ENCODE data around the gene FIBIN. TPM values are rescaled to one million over a fixed set of nuclear protein-coding genes. Genes with fewer than 3 reads are reported as not detected.
"Not testable (repeated sequence)": the region's sequence is repeated elsewhere in the genome, so short reads cannot be mapped to it uniquely, and the experiment has no call there.

FIBIN gene
- total and polyA plus RNA-seq, 2 experiments from 2014 or later: 36.5 to 36.7 TPM

- no peaks in the 10 kb centered on the region for H3K79me2 ChIP-seq
- H3K36me3 ChIP-seq (replicated peaks; ENCODE audit: insufficient read depth, low read depth): no peaks in the 10 kb centered on the region
- H3K9me2 ChIP-seq (replicated peaks; ENCODE audit: insufficient read depth): no peaks in the 10 kb centered on the region
- no peaks in the 10 kb centered on the region for H3K27me3 ChIP-seq
- TF ChIP-seq CTCF (IDR thresholded peaks at IDR 0.05; ENCODE audit: poor library complexity) (no peak), EZH2phosphoT487 (IDR thresholded peaks at IDR 0.05; ENCODE audit: low read depth, severe bottlenecking, unreplicated experiment) (no peak), EZH2 (IDR thresholded peaks at IDR 0.05; ENCODE audit: borderline replicate concordance) (no peak)
- peaks cover 4% of the 10 kb centered on the region for H3K9me3 ChIP-seq (ENCODE audit: low read depth)
- DNase-seq (ENCODE audit: low spot score): no peak
- no peak overlapping the region for H3K4me2 ChIP-seq
- no peaks in the 10 kb centered on the region for H4K20me1 ChIP-seq (ENCODE audit: insufficient read depth, poor library complexity, severe bottlenecking)
- 80% methylated on average over 5 of the region's 5 CpGs for WGBS (ENCODE audit: low lambda C conversion rate, missing lambda C conversion rate)
- no peaks in the 10 kb centered on the region for H3K4me1 ChIP-seq (ENCODE audit: insufficient read depth)
- H2AFZ ChIP-seq: no peak overlapping the region
- no peak overlapping the region for H3K27ac ChIP-seq
- H3K4me3 ChIP-seq: no peak overlapping the region
Measured at GRCh38 chr11:26976389-26976788, 17.5 kb upstream of the FIBIN start.

DNA sequence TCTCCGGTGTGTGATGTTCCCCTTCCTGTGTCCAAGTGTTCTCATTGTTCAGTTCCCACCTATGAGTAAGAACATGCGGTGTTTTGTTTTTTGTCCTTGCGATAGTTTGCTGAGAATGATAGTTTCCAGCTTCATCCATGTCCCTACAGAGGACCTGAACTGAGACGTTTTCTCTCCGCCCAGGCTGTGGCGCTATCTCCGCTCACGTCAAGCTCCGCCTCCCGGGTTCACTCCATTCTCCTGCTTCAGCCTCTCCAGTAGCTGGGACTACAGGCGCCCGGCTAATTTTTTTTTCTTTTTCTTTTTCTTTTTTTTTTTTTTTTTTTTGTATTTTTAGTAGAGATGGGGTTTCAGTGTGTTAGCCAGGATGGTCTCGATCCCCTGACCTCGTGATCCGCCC, 16.7 kb upstream of the FIBIN start:
- not testable (repeated sequence) for H3K4me3 ChIP-seq; DNase-seq (ENCODE audit: low spot score); H4K20me1 ChIP-seq (ENCODE audit: insufficient read depth, poor library complexity, severe bottlenecking); H3K36me3 ChIP-seq (replicated peaks; ENCODE audit: insufficient read depth, low read depth); H3K9me3 ChIP-seq (ENCODE audit: low read depth); H2AFZ ChIP-seq; H3K9me2 ChIP-seq (replicated peaks; ENCODE audit: insufficient read depth); H3K27ac ChIP-seq; H3K4me2 ChIP-seq; H3K27me3 ChIP-seq; H3K4me1 ChIP-seq (ENCODE audit: insufficient read depth); H3K79me2 ChIP-seq
- 94% methylated on average over 15 of the region's 15 CpGs for WGBS (ENCODE audit: low lambda C conversion rate, missing lambda C conversion rate)

DNA sequence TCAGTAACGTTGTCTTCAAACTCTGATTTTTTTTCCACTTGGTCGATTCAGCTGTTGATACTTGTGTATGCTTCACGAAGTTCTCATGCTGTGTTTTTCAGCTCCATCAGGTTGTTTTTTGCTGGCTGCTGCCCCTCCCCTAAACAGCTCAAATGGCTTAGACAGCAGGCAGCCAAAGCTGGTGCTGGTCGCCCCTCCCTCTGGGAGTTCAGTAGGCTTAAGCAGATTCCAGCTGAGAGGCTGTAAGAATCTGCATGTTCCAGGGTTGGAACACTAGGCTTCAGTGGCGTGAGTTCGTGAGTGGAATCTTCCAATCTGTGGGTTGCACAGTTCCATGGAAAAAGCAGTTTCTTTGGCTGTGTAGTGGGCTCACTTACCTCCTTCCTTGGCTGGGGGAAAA, 10.3 kb upstream of the FIBIN start:
- Histone ChIP-seq H3K9me2 (replicated peaks; ENCODE audit: insufficient read depth) (no peaks in the 10 kb centered on the region), H3K4me3 (no peak overlapping the region), H3K79me2 (no peaks in the 10 kb centered on the region), H2AFZ (no peak overlapping the region), H3K36me3 (replicated peaks; ENCODE audit: insufficient read depth, low read depth) (no peaks in the 10 kb centered on the region), H3K27me3 (no peaks in the 10 kb centered on the region), H3K27ac (no peak overlapping the region), H3K4me2 (no peak overlapping the region), H3K9me3 (ENCODE audit: low read depth) (peaks cover 4% of the 10 kb centered on the region), H4K20me1 (ENCODE audit: insufficient read depth, poor library complexity, severe bottlenecking) (no peaks in the 10 kb centered on the region), H3K4me1 (ENCODE audit: insufficient read depth) (no peaks in the 10 kb centered on the region)
- DNase-seq (ENCODE audit: low spot score): no peak
- TF ChIP-seq CTCF (IDR thresholded peaks at IDR 0.05; ENCODE audit: poor library complexity): no peak
- TF ChIP-seq EZH2 (IDR thresholded peaks at IDR 0.05; ENCODE audit: borderline replicate concordance): no peak
- no peak for TF ChIP-seq EZH2phosphoT487 (IDR thresholded peaks at IDR 0.05; ENCODE audit: low read depth, severe bottlenecking, unreplicated experiment)
- 77% methylated on average over 6 of the region's 6 CpGs for WGBS (ENCODE audit: low lambda C conversion rate, missing lambda C conversion rate)

GRCh38 chr11:26985470-26985869, 8.4 kb upstream of the FIBIN start:
- Histone ChIP-seq H3K27ac (no peak overlapping the region), H3K79me2 (no peaks in the 10 kb centered on the region), H2AFZ (no peak overlapping the region), H3K4me1 (ENCODE audit: insufficient read depth) (no peaks in the 10 kb centered on the region), H3K9me3 (ENCODE audit: low read depth) (no peaks in the 10 kb centered on the region), H3K27me3 (no peaks in the 10 kb centered on the region), H3K4me2 (no peak overlapping the region), H3K36me3 (replicated peaks; ENCODE audit: insufficient read depth, low read depth) (no peaks in the 10 kb centered on the region), H3K4me3 (no peak overlapping the region), H4K20me1 (ENCODE audit: insufficient read depth, poor library complexity, severe bottlenecking) (no peaks in the 10 kb centered on the region), H3K9me2 (replicated peaks; ENCODE audit: insufficient read depth) (no peaks in the 10 kb centered on the region)
- no peak for DNase-seq (ENCODE audit: low spot score)
- WGBS (ENCODE audit: low lambda C conversion rate, missing lambda C conversion rate): 65% methylated on average over 1 of the region's 1 CpG
- TF ChIP-seq EZH2phosphoT487 (IDR thresholded peaks at IDR 0.05; ENCODE audit: low read depth, severe bottlenecking, unreplicated experiment): no peak

All from hepatocyte (in vitro differentiated cells).